GM12878 (cell line): ENCODE results near the gene SAP130. TPM values are rescaled to one million over a fixed set of nuclear protein-coding genes. Genes with fewer than 3 reads are reported as not detected.

Experiments used
- ATAC-seq: fragments of 200-7000 bp; cut with Tn5 transposase; 3 replicates; pipeline ENCODE4 v1.9.1; 2020; ENCODE audit warnings: mild to moderate bottlenecking, moderate library complexity
- BruUV-seq: library from RNA; stranded (reverse); fragments of 400-500 nt; replicated peaks from 2 replicates; lab custom pipeline; 2021; lab: Mats Ljungman, UMichigan
- CTCF ChIA-PET: fragments of 300-600 bp; sonication (Branson Sonifier 250); formaldehyde crosslinking; extraction: SDS; loops from one replicate; lab custom pipeline; 2021; ENCODE audit warnings: inconsistent platforms; lab: Yijun Ruan, JAX
- POLR2A ChIA-PET: fragments of 350-600 bp; formaldehyde crosslinking; extraction: SDS; loops from one replicate; lab custom pipeline; 2021; ENCODE audit warnings: inconsistent platforms; lab: Charles Lee
- RAD21 ChIA-PET: fragments of 300-600 bp; sonication (Branson Sonifier 250); formaldehyde crosslinking; loops from one replicate; lab custom pipeline; 2023; ENCODE audit warnings: antibody characterized with exemption; ENCODE audit not compliant: unreplicated experiment; lab: Charles Lee
- SMC1A ChIA-PET: fragments of 300-600 bp; sonication (Branson Sonifier 250); formaldehyde crosslinking; loops from one replicate; lab custom pipeline; 2023; ENCODE audit not compliant: unreplicated experiment, uncharacterized antibody; lab: Charles Lee
- DNase-seq: peaks from one replicate; pipeline ENCODE4 v3.0.0-alpha.2; 2011; ENCODE audit warnings: low read depth, low spot score
- FAIRE-seq: peaks from 3 replicates; lab custom pipeline; 2011; peaks lifted over from hg19 to GRCh38; lab: Jason Lieb, UNC
- H2AFZ ChIP-seq: 2 replicates; pipeline ENCODE4 v1.6.0; 2011; ENCODE audit warnings: low read depth, low read length, control low read depth; ENCODE audit not compliant: control insufficient read depth
- H3K27ac ChIP-seq: 2 replicates; pipeline ENCODE4 v1.5.1; 2011; ENCODE audit warnings: control low read depth; ENCODE audit not compliant: control insufficient read depth, insufficient read depth
- H3K27me3 ChIP-seq, 2 experiments: replicated peaks in 1 of 2; 2 replicates each; pipeline versions ENCODE4 v1.6.0 to v1.6.1; 2011; ENCODE audit warnings: low read length in 1 of 2; ENCODE audit not compliant: control insufficient read depth in 2 of 2, insufficient read depth in 2 of 2
- H3K36me3 ChIP-seq, 2 experiments: 2 replicates each; pipeline ENCODE4 v1.5.1; 2011; ENCODE audit warnings: low read length in 1 of 2; ENCODE audit not compliant: control insufficient read depth in 2 of 2, insufficient read depth in 2 of 2
- H3K4me1 ChIP-seq: 2 replicates; pipeline ENCODE4 v1.6.1; 2011; ENCODE audit warnings: mild to moderate bottlenecking, low read length, moderate library complexity, mixed read lengths; ENCODE audit not compliant: control insufficient read depth, insufficient read depth
- H3K4me2 ChIP-seq: 2 replicates; pipeline ENCODE4 v1.6.0; 2011; ENCODE audit warnings: control low read depth; ENCODE audit not compliant: control insufficient read depth, insufficient read depth
- H3K4me3 ChIP-seq: fragments of 200-600 bp; sonication (generic); 2 replicates; pipeline ENCODE4 v1.5.1; 2016
- H3K79me2 ChIP-seq: 2 replicates; pipeline ENCODE4 v1.6.0; 2011; ENCODE audit warnings: low read length; ENCODE audit not compliant: control insufficient read depth, insufficient read depth
- H3K9ac ChIP-seq: 2 replicates; pipeline ENCODE4 v1.8.0; 2011; ENCODE audit warnings: low read length, control low read depth, mixed read lengths; ENCODE audit not compliant: control insufficient read depth, insufficient read depth
- H3K9me3 ChIP-seq: replicated peaks from 3 replicates; pipeline ENCODE4 v1.5.1; 2011; ENCODE audit warnings: mild to moderate bottlenecking, low read length; ENCODE audit not compliant: control insufficient read depth, insufficient read depth
- H4K20me1 ChIP-seq: 2 replicates; pipeline ENCODE4 v1.6.0; 2011; ENCODE audit not compliant: control insufficient read depth, insufficient read depth
- BMI1 ChIP-seq: fragments of 450-650 bp; IDR thresholded peaks from 2 replicates; pipeline ENCODE4 v1.6.1; 2016; ENCODE audit warnings: mild to moderate bottlenecking, moderate library complexity, borderline replicate concordance
- ELK1 ChIP-seq: IDR thresholded peaks from 2 replicates; pipeline ENCODE4 v1.6.1; 2012; ENCODE audit warnings: low read depth, low read length, improper control_type of control experiment
- EP300 ChIP-seq, 2 experiments: fragments of 150-350 bp in 1 of 2; IDR thresholded peaks; 2 replicates each; pipeline ENCODE4 v1.6.1; 2011 to 2012; ENCODE audit warnings: low read depth in 2 of 2, low read length in 2 of 2, borderline replicate concordance in 1 of 2, improper control_type of control experiment in 1 of 2, inconsistent platforms in 1 of 2; ENCODE audit not compliant: control insufficient read depth in 1 of 2
- ESRRA ChIP-seq: IDR thresholded peaks from 2 replicates; pipeline ENCODE4 v1.6.1; 2012; ENCODE audit warnings: mild to moderate bottlenecking, low read length, improper control_type of control experiment
- KAT2A ChIP-seq: conservative IDR thresholded peaks from 2 replicates; pipeline ENCODE4 v1.6.1; 2011; ENCODE audit warnings: low read depth, low read length; ENCODE audit not compliant: control insufficient read depth
- MAX ChIP-seq: IDR thresholded peaks from 2 replicates; pipeline ENCODE4 v1.6.1; 2012; ENCODE audit warnings: low read depth, low read length, improper control_type of control experiment
- MTA2 ChIP-seq: fragments of 450-650 bp; IDR thresholded peaks from 2 replicates; pipeline ENCODE4 v1.6.1; 2016; ENCODE audit warnings: low read depth, mild to moderate bottlenecking, moderate library complexity
- MYB ChIP-seq: fragments of 150-350 bp; IDR thresholded peaks from 2 replicates; pipeline ENCODE4 v1.6.1; 2014; ENCODE audit warnings: mild to moderate bottlenecking, low read depth, low read length, borderline replicate concordance
- RB1 ChIP-seq: fragments of 450-650 bp; formaldehyde crosslinking; IDR thresholded peaks from 2 replicates; pipeline ENCODE4 v1.6.1; 2017; ENCODE audit warnings: mild to moderate bottlenecking, borderline replicate concordance
- RELA ChIP-seq: fragments of 450-650 bp; IDR thresholded peaks from 2 replicates; pipeline ENCODE4 v1.8.0; 2014; ENCODE audit warnings: borderline replicate concordance; ENCODE audit not compliant: partially characterized antibody
- RUNX3 ChIP-seq: IDR thresholded peaks from 2 replicates; pipeline ENCODE4 v1.6.1; 2012; ENCODE audit warnings: low read length, inconsistent platforms
- TARDBP ChIP-seq: IDR thresholded peaks from 2 replicates; pipeline ENCODE4 v1.6.1; 2016; ENCODE audit warnings: borderline replicate concordance
- TCF7 ChIP-seq: IDR thresholded peaks from 2 replicates; pipeline ENCODE4 v1.6.1; 2014; ENCODE audit warnings: antibody characterized with exemption, borderline replicate concordance
- ZBTB40 ChIP-seq: fragments of 450-650 bp; IDR thresholded peaks from 2 replicates; pipeline ENCODE4 v1.6.1; 2016; ENCODE audit warnings: mild to moderate bottlenecking, moderate library complexity, borderline replicate concordance
- WGBS: methylation state at CpG from one replicate; pipeline ENCODE4 v1.1.6; 2016; ENCODE audit warnings: low lambda C conversion rate; ENCODE audit not compliant: insufficient replicate concordance, insufficient coverage; ENCODE audit errors: missing lambda C conversion rate; 5-methylcytosine and 5-hydroxymethylcytosine counted together
- in situ Hi-C: fragments of 300-500 bp; cut with MboI; formaldehyde crosslinking; loops from 9 replicates; pipeline ENCODE4 v1.14.3; 2018; ENCODE audit warnings: mixed read lengths
- intact Hi-C: fragments of 100-400 bp; cut with micrococcal nuclease; formaldehyde crosslinking; loops from one replicate; pipeline ENCODE4 v1.14.2; 2022; ENCODE audit not compliant: unreplicated experiment
- polyA plus RNA-seq, 11 experiments: library from polyadenylated mRNA; depleted of rRNA in 4 of 11; unstranded in 6 of 11; stranded (reverse) in 5 of 11; fragments of >200 nt; fragmentation: Nextera tagmentation in 4 of 11; fragmentation: Illumina TruSeq in 1 of 11; extraction: Ambion mirVana in 4 of 11; extraction: Trizol in 1 of 11; gene quantifications; 1 replicate in 1 of 11; 2 replicates in 10 of 11; pipeline versions ENCODE4 v1.2.1 to v1.2.3, GENCODE V29; 2011 to 2016; ENCODE audit warnings: inconsistent platforms in 2 of 11, missing spikeins in 2 of 11, low read depth in 1 of 11
- total RNA-seq, 4 experiments: library from RNA; depleted of rRNA in 3 of 4; stranded (reverse); fragments of >200 nt in 3 of 4; fragmentation: Illumina TruSeq in 1 of 4; extraction: Trizol in 1 of 4; gene quantifications; 2 replicates each; pipeline versions ENCODE4 v1.2.1 to v1.2.3, GENCODE V29; 2013 to 2021

SAP130 gene
- total and polyA plus RNA-seq, 10 of the 15 experiments (the other 5 are each of a cell fraction or from before 2014, with no cell fraction given): 5.0 to 26.2 (median 9.9) TPM

- TF ChIP-seq ZBTB40 (no peak), RB1 (no peak), TARDBP (no peak), MAX (no peak), ELK1 (no peak), BMI1 (no peak), ESRRA (no peak), TCF7 (no peak)
Measured at GRCh38 chr2:127927384-127927783, 100.5 kb downstream of the SAP130 start (continued).

GRCh38 chr2:127917916-127918315 lies 109.9 kb downstream of the SAP130 start:
- in situ Hi-C loops: no loop called here
- CTCF ChIA-PET: no interaction called here
- no peak for ATAC-seq
- Histone ChIP-seq H3K4me1 (no peaks in the 10 kb centered on the region), H3K9ac (no peak overlapping the region), H3K9me3 (no peaks in the 10 kb centered on the region), H3K36me3 (no peaks in the 10 kb centered on the region), H3K27ac (no peak overlapping the region), H3K4me2 (no peak overlapping the region), H3K4me3 (no peak overlapping the region), H3K79me2 (no peaks in the 10 kb centered on the region), H2AFZ (no peak overlapping the region), H4K20me1 (no peaks in the 10 kb centered on the region), H3K27me3 (no peaks in the 10 kb centered on the region)
- intact Hi-C loops: no loop called here
- SMC1A ChIA-PET: interaction anchor here (1.2 kb wide), 1 partner anchor 10 kb away, joined by 3 read pairs; no protein-coding TSS in a partner anchor
- FAIRE-seq: no peak
- no peak for DNase-seq
- POLR2A ChIA-PET: no interaction called here
- no peak for TF ChIP-seq MTA2
- no peak for TF ChIP-seq RUNX3
- TF ChIP-seq MYB: no peak
- TF ChIP-seq KAT2A: no peak
- TF ChIP-seq RELA: no peak
- TF ChIP-seq EP300 (IDR thresholded peaks at IDR 0.05; ENCODE audit: borderline replicate concordance in 1 of 2, control insufficient read depth in 1 of 2, low read depth in 2 of 2, low read length in 2 of 2): no peak
- RAD21 ChIA-PET: no interaction called here
- no TSS peak for BruUV-seq
- WGBS: 59% methylated on average over 4 of the region's 4 CpGs
